Activated CD4-positive, alpha-beta memory T cell treated with anti-CD3 and anti-CD28 coated beads for 36 hours (primary cell): Measurements from ENCODE around the gene GALNT9. TPM values are rescaled to one million over a fixed set of nuclear protein-coding genes. Genes with fewer than 3 reads are reported as not detected.

Experiments used
- CTCF ChIA-PET: fragments of 350-600 bp; sonication (Branson Sonifier 250); formaldehyde crosslinking; loops from one replicate; lab custom pipeline; 2021; ENCODE audit warnings: antibody characterized with exemption, inconsistent platforms; lab: Charles Lee
- POLR2A ChIA-PET: fragments of 350-600 bp; sonication (Branson Sonifier 250); formaldehyde crosslinking; loops from one replicate; lab custom pipeline; 2021; ENCODE audit warnings: antibody characterized with exemption; lab: Charles Lee
- DNase-seq: peaks from one replicate; pipeline ENCODE4 v3.0.0-alpha.2; 2020
- H3K27ac Mint-ChIP-seq: one replicate; pipeline ENCODE4 v1.8.0; 2021; ENCODE audit warnings: mixed read lengths
- H3K27me3 Mint-ChIP-seq: one replicate; pipeline ENCODE4 v1.8.0; 2021; ENCODE audit warnings: mixed read lengths
- H3K36me3 Mint-ChIP-seq: one replicate; pipeline ENCODE4 v1.8.0; 2021; ENCODE audit warnings: mixed read lengths
- H3K4me1 Mint-ChIP-seq: one replicate; pipeline ENCODE4 v1.8.0; 2021; ENCODE audit warnings: low read depth, mixed read lengths
- H3K4me3 Mint-ChIP-seq: one replicate; pipeline ENCODE4 v1.8.0; 2021; ENCODE audit warnings: mild to moderate bottlenecking, mixed read lengths
- H3K9me3 Mint-ChIP-seq: one replicate; pipeline ENCODE4 v1.8.0; 2021; ENCODE audit warnings: mixed read lengths
- intact Hi-C: fragments of 100-400 bp; cut with micrococcal nuclease; formaldehyde crosslinking; loops from one replicate; pipeline ENCODE4 v1.15.1; 2023
- total RNA-seq, 2 experiments: library from RNA; stranded (reverse); gene quantifications; one replicate each; pipeline ENCODE4 v1.2.3, GENCODE V29; 2021

The GALNT9 gene
- total RNA-seq, 2 experiments from 2014 or later, result 0.12 to 0.29 TPM

GRCh38 chr12:132277949-132278348 lies 51.4 kb downstream of the GALNT9 start:
- CTCF ChIA-PET, result no interaction called here
- POLR2A ChIA-PET, result no interaction called here
- Mint-ChIP-seq H3K4me1 (peaks cover under 1% of the 10 kb centered on the region), H3K27me3 (peaks cover 24% of the 10 kb centered on the region), H3K27ac (no peak overlapping the region), H3K4me3 (no peak overlapping the region), H3K36me3 (no peaks in the 10 kb centered on the region), H3K9me3 (no peaks in the 10 kb centered on the region)
- no peak for DNase-seq
- intact Hi-C loops, result no loop called here

- intact Hi-C loops, result no loop called here
- CTCF ChIA-PET, result no interaction called here
- H3K4me1 Mint-ChIP-seq, result no peaks in the 10 kb centered on the region
- no peaks in the 10 kb centered on the region for H3K36me3 Mint-ChIP-seq
- no peak overlapping the region for H3K4me3 Mint-ChIP-seq
- no peaks in the 10 kb centered on the region for H3K9me3 Mint-ChIP-seq
- peaks cover 22% of the 10 kb centered on the region for H3K27me3 Mint-ChIP-seq
- POLR2A ChIA-PET, result no interaction called here
- DNase-seq, result no peak
- H3K27ac Mint-ChIP-seq, result no peak overlapping the region
Measured at GRCh38 chr12:132277374-132277941, 51.9 kb downstream of the GALNT9 start.

DNA sequence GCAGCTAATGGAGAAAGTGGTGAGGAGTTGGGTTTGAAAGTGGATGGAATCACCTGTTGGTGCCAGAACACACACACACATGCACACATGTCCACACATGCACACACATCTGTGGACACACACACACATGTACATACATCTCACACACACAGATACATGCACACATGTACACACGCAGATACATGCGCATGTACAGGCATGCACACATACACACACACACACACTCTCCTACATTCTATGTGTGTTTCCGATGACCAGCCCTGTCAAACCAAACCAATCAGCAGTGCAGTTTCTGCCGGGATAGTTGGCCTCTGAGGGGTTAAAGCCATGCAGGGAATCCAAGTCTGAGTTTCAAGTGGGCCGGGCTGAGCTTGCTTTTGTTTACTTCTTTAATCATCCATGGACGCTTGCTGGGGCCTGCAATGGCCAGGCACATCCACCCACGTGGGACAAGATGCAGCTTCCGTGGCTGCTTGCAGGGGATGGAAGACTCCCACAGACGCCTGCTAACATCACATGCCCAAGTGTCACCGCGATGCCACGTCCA lies 52.5 kb downstream of the GALNT9 start:
- H3K27me3 Mint-ChIP-seq, result peaks cover 22% of the 10 kb centered on the region
- no peak for DNase-seq
- intact Hi-C loops, result no loop called here

DNA sequence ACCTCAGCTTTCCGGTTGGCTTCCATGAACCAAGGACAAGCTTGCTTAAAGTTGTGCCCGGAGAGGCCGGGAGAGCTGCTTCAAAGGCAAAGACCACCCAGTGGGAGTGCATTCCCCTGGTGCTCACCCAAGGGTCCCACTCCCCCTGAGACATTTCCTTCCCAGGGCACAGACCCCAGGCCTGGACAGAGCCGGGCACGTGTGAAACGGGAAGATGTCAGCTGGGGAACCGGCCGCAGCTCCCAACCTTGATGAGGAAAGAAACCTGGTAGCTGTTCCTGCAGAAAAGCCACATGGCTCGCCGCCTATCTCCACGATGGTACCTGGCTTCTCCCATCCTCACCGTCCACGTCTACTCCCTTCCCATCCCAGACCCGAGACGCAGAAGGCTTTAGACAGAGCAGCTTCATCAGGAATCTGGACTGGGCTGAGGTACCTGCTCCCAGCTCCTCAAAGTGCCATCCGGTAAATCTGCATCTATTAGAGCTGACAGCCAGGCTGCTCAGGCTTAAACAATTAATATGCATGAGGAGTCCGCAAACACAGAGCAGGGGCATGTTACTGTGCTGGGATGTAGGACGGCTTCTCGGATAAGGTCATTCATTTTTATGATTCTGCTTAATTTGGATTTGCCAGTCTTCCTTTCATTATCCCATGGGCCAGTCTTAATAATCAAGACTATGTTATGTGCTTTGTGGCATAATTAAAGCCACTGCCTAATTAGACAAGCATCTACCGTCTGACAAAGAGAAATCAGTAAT lies 53.1 kb downstream of the GALNT9 start:
- H3K27me3 Mint-ChIP-seq, result peaks cover 22% of the 10 kb centered on the region
- CTCF ChIA-PET, result no interaction called here
- H3K4me3 Mint-ChIP-seq, result no peak overlapping the region
- H3K4me1 Mint-ChIP-seq, result no peaks in the 10 kb centered on the region
- H3K27ac Mint-ChIP-seq, result no peak overlapping the region
- intact Hi-C loops, result no loop called here
- no peak for DNase-seq
- H3K36me3 Mint-ChIP-seq, result no peaks in the 10 kb centered on the region
- H3K9me3 Mint-ChIP-seq, result no peaks in the 10 kb centered on the region
- POLR2A ChIA-PET, result no interaction called here

More for the DNA sequence above, 52.5 kb downstream of the GALNT9 start:
- ChIA-PET POLR2A (no interaction called here), CTCF (no interaction called here)
- H3K4me3 Mint-ChIP-seq, result no peak overlapping the region
- H3K4me1 Mint-ChIP-seq, result no peaks in the 10 kb centered on the region
- H3K27ac Mint-ChIP-seq, result no peak overlapping the region
- H3K36me3 Mint-ChIP-seq, result no peaks in the 10 kb centered on the region
- H3K9me3 Mint-ChIP-seq, result no peaks in the 10 kb centered on the region

GRCh38 chr12:132275631-132276030 lies 53.8 kb downstream of the GALNT9 start:
- ChIA-PET POLR2A (no interaction called here), CTCF (no interaction called here)
- Mint-ChIP-seq H3K27me3 (peaks cover 22% of the 10 kb centered on the region), H3K4me3 (no peak overlapping the region), H3K9me3 (no peaks in the 10 kb centered on the region), H3K27ac (no peak overlapping the region), H3K36me3 (no peaks in the 10 kb centered on the region), H3K4me1 (no peaks in the 10 kb centered on the region)
- intact Hi-C loops, result no loop called here
- DNase-seq, result no peak

DNA sequence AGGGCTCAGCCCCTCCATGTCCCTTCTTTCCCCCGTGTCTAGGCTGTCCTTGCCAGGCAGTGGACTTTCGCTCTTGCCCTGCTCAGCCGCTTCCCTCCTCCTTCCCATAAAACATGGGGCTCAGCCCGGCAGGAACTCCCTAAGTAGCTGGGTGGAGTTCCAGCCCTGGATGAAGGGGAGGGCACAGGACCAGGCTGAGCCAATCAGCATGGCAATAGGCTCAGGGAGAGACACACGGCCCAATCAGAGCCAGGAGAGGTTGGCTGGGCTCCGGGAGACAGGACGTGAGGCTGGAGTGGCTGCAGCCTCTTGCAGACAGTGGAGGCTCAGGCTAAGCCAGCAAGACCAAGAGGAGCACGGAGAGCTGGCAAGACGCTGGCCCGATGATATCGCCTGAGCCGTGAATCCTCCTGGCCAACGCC lies 54.3 kb downstream of the GALNT9 start:
- H3K36me3 Mint-ChIP-seq, result no peaks in the 10 kb centered on the region
- ChIA-PET CTCF (no interaction called here), POLR2A (no interaction called here)
- peaks cover 22% of the 10 kb centered on the region for H3K27me3 Mint-ChIP-seq
- H3K9me3 Mint-ChIP-seq, result no peaks in the 10 kb centered on the region
- intact Hi-C loops, result no loop called here
- no peaks in the 10 kb centered on the region for H3K4me1 Mint-ChIP-seq
- no peak overlapping the region for H3K4me3 Mint-ChIP-seq
- H3K27ac Mint-ChIP-seq, result no peak overlapping the region
- DNase-seq, result no peak

DNA sequence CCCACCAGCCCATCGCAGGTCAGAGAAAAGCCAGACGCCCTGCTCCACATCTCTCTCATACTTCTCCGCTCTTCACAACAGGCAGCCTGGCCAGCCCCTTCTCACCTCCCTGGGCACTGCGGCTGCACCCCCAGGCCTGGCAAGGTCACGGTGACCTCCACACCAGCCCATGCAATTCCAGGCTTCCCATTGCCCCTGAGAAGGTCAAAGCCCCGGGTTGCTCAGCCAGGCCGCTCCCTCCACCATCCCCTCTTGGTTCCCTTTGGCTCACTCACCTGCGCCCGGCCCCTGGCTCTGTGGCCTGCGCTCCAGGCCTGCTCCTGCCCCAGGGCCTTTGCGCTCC lies 55.4 kb downstream of the GALNT9 start:
- no peak for DNase-seq
- CTCF ChIA-PET, result no interaction called here
- H3K27ac Mint-ChIP-seq, result no peak overlapping the region

DNA sequence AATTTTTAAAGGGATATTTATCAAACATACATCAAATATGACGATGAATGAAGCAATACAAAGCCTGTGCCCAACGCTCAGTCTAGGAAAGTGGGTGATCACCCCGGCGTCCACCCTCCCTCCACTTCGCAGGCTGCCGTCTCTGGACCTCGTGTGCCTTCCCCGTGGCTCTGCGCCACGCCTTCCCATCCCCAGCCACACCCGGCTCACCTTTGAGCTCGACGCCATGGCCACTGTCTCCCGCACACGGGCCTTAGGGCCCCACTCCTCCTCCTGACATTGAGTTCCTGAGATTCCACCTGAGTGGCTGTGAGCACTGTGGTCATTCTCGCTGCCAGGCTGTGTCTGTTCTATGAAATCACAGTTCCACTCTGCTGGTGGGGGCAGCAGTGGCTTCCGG lies 56.7 kb downstream of the GALNT9 start:
- Mint-ChIP-seq H3K4me3 (no peak overlapping the region), H3K27ac (no peak overlapping the region), H3K36me3 (no peaks in the 10 kb centered on the region), H3K4me1 (no peaks in the 10 kb centered on the region), H3K9me3 (no peaks in the 10 kb centered on the region), H3K27me3 (peaks cover 22% of the 10 kb centered on the region)
- POLR2A ChIA-PET, result no interaction called here
- intact Hi-C loops, result no loop called here
- no peak for DNase-seq
- CTCF ChIA-PET, result no interaction called here

More for the DNA sequence above, 55.4 kb downstream of the GALNT9 start:
- no peak overlapping the region for H3K4me3 Mint-ChIP-seq
- no peaks in the 10 kb centered on the region for H3K36me3 Mint-ChIP-seq
- H3K9me3 Mint-ChIP-seq, result no peaks in the 10 kb centered on the region
- H3K4me1 Mint-ChIP-seq, result no peaks in the 10 kb centered on the region
- H3K27me3 Mint-ChIP-seq, result peaks cover 22% of the 10 kb centered on the region
- intact Hi-C loops, result no loop called here
- POLR2A ChIA-PET, result no interaction called here

GRCh38 chr12:132271755-132272092 lies 57.7 kb downstream of the GALNT9 start:
- intact Hi-C loops, result no loop called here
- no peaks in the 10 kb centered on the region for H3K9me3 Mint-ChIP-seq
- no peaks in the 10 kb centered on the region for H3K36me3 Mint-ChIP-seq
- H3K4me3 Mint-ChIP-seq, result no peak overlapping the region
- H3K27ac Mint-ChIP-seq, result no peak overlapping the region
- no peak for DNase-seq
- H3K4me1 Mint-ChIP-seq, result no peaks in the 10 kb centered on the region
- peaks cover 18% of the 10 kb centered on the region for H3K27me3 Mint-ChIP-seq
- ChIA-PET POLR2A (no interaction called here), CTCF (no interaction called here)

DNA sequence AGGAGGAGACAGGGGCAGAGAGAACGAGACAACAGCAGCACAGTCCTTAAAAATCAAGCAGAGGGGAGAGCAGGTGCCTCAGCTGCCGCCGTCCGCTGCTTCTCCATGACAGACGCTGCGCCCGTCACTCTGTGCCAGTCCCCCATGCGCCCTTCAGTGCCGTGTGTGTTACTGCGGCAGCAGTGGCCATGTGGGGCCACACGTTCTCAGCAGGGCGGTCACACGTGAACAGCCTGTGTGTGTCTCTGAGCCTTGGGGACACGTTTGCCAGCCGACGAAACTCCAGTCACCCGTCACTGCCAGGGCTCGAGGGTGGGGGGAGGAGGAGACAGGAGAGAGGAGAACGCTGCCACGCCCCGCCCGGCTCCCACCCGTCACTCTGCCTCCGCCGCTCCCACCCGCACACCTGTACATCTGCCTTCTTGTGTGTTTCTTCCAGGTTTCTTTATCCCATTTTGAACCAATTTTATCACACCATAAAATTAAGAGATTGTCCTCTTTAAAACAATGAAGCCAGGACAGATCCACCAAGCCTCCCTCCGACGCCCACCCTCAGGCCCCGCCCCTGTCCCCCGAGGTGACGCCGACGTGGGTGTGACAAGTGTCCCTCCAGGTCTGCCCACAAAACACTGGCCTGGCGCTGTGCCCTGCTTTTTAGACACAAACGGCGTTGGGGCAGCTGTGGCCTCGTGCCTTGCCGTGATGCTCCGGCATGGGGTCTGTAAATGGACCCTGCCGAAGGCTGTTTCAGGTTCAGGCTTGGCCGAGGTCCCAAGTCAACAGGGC lies 58.2 kb downstream of the GALNT9 start:
- H3K4me3 Mint-ChIP-seq, result no peak overlapping the region
- POLR2A ChIA-PET, result no interaction called here
- no peaks in the 10 kb centered on the region for H3K9me3 Mint-ChIP-seq
- no peaks in the 10 kb centered on the region for H3K36me3 Mint-ChIP-seq
- intact Hi-C loops, result no loop called here
- DNase-seq, result no peak
- H3K27me3 Mint-ChIP-seq, result peaks cover 12% of the 10 kb centered on the region
- no peak overlapping the region for H3K27ac Mint-ChIP-seq
- CTCF ChIA-PET, result no interaction called here
- H3K4me1 Mint-ChIP-seq, result no peaks in the 10 kb centered on the region

DNA sequence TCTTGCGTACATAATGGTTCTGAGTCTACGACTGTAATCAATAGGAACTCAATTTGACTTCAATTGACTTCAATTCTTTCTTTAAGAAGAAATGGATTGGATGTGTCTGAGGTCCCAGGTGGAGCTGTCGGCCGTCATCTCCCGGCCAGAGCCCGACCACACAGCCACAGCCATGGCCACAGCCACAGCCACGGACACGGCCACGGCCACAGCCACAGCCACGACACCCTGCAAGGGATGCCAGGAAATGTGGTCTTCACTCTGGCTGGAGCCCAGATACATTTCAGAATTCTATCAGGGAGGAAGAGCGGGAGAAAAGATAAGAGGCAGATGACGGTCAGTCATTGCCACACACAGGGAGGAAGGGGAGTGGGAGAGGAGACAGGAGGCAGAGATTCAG lies 58.9 kb downstream of the GALNT9 start:
- Mint-ChIP-seq H3K9me3 (no peaks in the 10 kb centered on the region), H3K4me1 (no peaks in the 10 kb centered on the region), H3K4me3 (no peak overlapping the region), H3K27me3 (peaks cover 10% of the 10 kb centered on the region), H3K36me3 (no peaks in the 10 kb centered on the region), H3K27ac (no peak overlapping the region)
- POLR2A ChIA-PET, result no interaction called here
- intact Hi-C loops, result no loop called here
- DNase-seq, result no peak
- CTCF ChIA-PET, result no interaction called here

GRCh38 chr12:132269271-132269968 lies 60.0 kb downstream of the GALNT9 start:
- Mint-ChIP-seq H3K4me1 (no peaks in the 10 kb centered on the region), H3K9me3 (no peaks in the 10 kb centered on the region), H3K36me3 (no peaks in the 10 kb centered on the region), H3K27ac (no peak overlapping the region), H3K4me3 (no peak overlapping the region), H3K27me3 (peaks cover under 1% of the 10 kb centered on the region)
- CTCF ChIA-PET, result no interaction called here
- POLR2A ChIA-PET, result no interaction called here
- intact Hi-C loops, result no loop called here
- DNase-seq, result no peak
